Measurements from ENCODE around the gene HM13. TPM values are rescaled to one million over a fixed set of nuclear protein-coding genes. Genes with fewer than 3 reads are reported as not detected.

The HM13 gene
- total and polyA plus RNA-seq, 2 of the 13 experiments (the other 11 are each of a cell fraction or from before 2014, with no cell fraction given): 118 to 243 TPM

- TF ChIP-seq, protein P1, sequence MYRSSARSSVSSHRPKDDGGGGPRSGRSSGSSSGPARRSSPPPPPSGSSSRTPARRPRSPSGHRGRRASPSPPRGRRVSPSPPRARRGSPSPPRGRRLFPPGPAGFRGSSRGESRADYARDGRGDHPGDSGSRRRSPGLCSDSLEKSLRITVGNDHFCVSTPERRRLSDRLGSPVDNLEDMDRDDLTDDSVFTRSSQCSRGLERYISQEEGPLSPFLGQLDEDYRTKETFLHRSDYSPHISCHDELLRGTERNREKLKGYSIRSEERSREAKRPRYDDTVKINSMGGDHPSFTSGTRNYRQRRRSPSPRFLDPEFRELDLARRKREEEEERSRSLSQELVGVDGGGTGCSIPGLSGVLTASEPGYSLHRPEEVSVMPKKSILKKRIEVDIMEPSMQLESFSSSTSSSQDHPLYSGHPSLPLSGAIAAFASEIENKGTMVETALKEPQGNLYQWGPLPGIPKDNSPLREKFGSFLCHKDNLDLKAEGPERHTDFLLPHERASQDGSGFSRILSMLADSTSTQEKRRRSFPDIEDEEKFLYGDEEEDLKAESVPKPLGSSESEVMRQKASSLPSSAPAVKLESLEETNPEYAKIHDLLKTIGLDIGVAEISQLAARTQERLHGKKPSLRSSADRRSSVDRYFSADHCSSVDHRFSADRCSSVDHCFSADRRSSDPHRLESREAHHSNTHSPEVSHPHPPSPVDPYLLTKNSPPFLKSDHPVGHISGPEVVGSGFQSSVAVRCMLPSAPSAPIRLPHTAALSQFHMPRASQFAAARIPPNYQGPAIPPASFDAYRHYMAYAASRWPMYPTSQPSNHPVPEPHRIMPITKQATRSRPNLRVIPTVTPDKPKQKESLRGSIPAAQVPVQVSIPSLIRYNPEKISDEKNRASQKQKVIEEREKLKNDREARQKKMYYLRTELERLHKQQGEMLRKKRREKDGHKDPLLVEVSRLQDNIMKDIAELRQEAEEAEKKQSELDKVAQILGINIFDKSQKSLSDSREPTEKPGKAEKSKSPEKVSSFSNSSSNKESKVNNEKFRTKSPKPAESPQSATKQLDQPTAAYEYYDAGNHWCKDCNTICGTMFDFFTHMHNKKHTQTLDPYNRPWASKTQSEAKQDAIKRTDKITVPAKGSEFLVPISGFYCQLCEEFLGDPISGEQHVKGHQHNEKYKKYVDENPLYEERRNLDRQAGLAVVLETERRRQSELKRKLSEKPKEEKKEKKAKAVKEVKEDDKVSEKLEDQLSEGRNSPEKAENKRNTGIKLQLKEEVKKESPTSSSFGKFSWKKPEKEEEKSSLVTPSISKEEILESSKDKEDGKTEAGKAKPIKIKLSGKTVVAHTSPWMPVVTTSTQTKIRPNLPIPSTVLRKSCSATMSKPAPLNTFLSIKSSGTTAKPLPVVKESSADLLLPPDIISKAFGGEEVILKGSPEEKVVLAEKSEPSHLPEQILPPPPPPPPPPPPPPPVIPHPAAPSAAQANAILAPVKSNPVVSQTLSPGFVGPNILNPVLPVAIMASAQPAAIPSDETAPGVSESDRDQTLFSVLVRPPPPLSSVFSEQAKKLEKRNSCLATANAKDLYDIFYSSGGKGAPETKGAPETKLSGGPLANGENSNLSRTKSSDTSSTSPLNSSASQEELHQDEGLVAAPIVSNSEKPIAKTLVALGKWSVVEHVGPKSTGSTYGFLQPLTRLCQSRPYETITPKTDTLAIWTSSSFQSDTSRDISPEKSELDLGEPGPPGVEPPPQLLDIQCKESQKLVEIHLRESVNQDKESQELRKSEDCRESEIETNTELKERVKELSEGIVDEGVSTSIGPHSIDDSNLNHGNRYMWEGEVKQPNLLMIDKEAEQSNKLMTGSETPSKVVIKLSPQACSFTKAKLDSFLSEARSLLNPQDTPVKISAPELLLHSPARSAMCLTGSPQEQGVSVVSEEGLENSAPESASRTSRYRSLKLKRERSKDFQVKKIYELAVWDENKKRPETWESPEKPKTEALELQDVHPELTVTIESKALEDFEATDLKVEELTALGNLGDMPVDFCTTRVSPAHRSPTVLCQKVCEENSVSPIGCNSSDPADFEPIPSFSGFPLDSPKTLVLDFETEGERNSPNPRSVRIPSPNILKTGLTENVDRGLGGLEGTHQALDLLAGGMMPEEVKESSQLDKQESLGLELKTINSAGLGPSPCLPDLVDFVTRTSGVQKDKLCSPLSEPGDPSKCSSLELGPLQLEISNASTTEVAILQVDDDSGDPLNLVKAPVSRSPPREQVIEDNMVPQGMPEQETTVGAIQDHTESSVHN (CRISPR knock-in tag; IDR thresholded peaks at IDR 0.05): 0 out of 2 replicates have a peak, but pooled peaks have one; percentile 67
- TF ChIP-seq ZEB1 (IDR thresholded peaks at IDR 0.05; ENCODE audit: insufficient replicate concordance, low read depth) (no peak), GABPA (IDR thresholded peaks at IDR 0.05; ENCODE audit: low read depth, low read length) (no peak), GABPA (CRISPR knock-in tag; IDR thresholded peaks at IDR 0.05; ENCODE audit: low read depth) (peak; percentile 45), CHCHD3 (CRISPR knock-in tag; IDR thresholded peaks at IDR 0.05) (no peak), ZNF251 (CRISPR knock-in tag; IDR thresholded peaks at IDR 0.05) (no peak), MNT (IDR thresholded peaks at IDR 0.05) (peak; percentile 41; the same call in 1 of the 2 replicates), SMC3 (IDR thresholded peaks at IDR 0.05; ENCODE audit: low read length) (no peak), ZNF382 (CRISPR knock-in tag; IDR thresholded peaks at IDR 0.05; ENCODE audit: borderline replicate concordance) (no peak), ZNF605 (CRISPR knock-in tag; IDR thresholded peaks at IDR 0.05) (peak; percentile 67; the same call in 1 of the 2 replicates), ZKSCAN8 (CRISPR knock-in tag; IDR thresholded peaks at IDR 0.05; ENCODE audit: borderline replicate concordance) (peak; percentile 69; the same call in 1 of the 2 replicates), ARNT (IDR thresholded peaks at IDR 0.05) (0 out of 2 replicates have a peak, but pooled peaks have one; percentile 62), ZNF44 (CRISPR knock-in tag; IDR thresholded peaks at IDR 0.05) (0 out of 2 replicates have a peak, but pooled peaks have one; percentile 29), ZMYM4 (CRISPR knock-in tag; IDR thresholded peaks at IDR 0.05) (no peak), CAMTA2 (CRISPR knock-in tag; IDR thresholded peaks at IDR 0.05; ENCODE audit: borderline replicate concordance) (no peak), ZNF691 (CRISPR knock-in tag; IDR thresholded peaks at IDR 0.05; ENCODE audit: borderline replicate concordance, low read depth) (peak; percentile 97), FOXK2 (IDR thresholded peaks at IDR 0.05) (peak; percentile 75), RAD21 (CRISPR knock-in tag; IDR thresholded peaks at IDR 0.05) (peak; percentile 59; the same call in 1 of the 2 replicates), ETV5 (CRISPR knock-in tag; IDR thresholded peaks at IDR 0.05; ENCODE audit: borderline replicate concordance) (peak; percentile 76)
These were observed 80.5 kb downstream of the HM13 start (continued) for GRCh38 chr20:31594558-31595379.

Measured in HepG2 (cell line).